ENCODE data around the gene NOVA1.
A peak's percentile ranks its signal among the peaks of the same experiment; 100 is the strongest.

Gene NOVA1

GRCh38 chr14:26429205-26429604 lies 168.6 kb downstream of the NOVA1 start:
- DNase-seq: no peak

GRCh38 chr14:26427097-26427496 lies 170.7 kb downstream of the NOVA1 start:
- DNase-seq: peak; percentile 60

DNA sequence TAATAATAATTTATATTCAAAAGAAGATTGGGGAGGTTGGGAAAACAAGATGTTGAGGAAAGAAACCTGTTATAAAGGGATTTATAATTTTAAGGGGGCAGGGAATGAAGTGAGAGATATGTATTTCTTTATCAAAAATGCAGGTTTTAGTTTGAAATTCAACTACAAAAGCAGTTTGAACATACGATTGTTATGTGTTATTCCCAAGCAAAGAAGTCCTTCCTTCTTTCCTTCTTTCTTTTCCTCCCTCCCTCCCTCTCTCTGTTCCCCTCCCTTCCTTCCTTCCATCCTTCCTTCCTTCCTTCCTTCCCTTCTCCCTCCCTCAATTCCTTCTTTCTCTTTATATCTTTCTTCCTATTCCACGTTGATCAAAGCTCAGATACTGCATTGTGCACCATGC lies 173.3 kb downstream of the NOVA1 start:
- no peak for DNase-seq

DNA sequence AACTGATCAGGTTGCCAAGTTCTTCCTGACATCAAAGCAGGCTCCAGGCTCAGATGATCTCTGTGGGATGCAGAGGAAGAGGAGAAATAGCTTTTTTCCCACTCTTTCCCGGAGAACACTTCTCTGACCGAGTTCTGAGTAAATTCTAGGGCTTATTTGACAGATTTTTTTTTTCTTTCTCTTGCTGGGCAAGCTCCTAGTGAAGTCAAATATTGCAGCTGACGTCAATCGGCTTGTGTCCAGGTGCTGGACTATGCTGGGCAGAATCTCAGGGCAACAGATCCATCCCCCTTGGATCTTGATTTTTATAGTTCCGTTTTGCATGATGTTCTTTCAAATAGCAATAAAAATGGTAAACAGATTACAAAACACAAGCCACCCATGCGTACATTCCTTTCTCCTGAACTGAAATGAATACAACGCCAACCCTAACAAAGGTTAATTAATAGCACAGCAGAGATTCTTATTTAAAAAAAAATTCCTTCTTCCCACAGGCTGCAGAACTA lies 182.2 kb downstream of the NOVA1 start:
- DNase-seq: no peak

DNA sequence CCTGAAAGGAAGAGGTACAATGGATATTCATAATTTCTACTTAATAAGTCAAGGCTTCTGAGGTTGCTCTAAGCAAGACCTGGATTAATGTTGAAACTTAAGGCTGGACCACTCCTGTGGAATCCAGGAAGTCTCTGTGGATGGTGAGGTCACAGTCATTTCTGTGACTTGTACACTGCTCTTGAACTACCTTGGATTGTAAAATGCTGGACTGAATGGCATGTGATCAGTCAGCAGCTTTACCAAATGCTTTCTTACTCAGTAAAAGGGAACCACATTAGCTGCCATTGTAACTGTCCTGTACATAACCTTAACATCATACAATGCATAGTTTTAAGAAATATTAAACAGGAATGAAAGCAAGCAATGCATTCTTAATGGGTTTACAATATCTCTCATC lies 182.9 kb downstream of the NOVA1 start:
- DNase-seq: no peak

DNA sequence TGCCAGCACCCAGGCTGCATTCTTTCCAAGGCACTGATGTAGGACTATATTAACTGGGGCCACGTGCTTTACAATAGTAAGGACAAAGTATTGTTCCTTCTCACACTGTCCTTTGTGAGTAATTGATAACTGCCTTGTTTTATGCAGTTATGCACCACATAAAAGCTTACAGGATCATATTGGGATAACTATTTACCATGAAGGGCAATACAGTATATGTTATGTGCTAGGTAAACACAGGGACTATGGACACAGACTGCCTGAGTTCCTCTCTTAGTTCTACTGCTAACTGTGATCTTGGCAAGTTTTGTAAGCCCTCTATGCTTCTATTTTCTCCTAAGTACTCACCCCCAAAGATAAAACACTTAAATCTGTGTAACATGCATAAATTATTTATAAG lies 183.7 kb downstream of the NOVA1 start:
- no peak for DNase-seq

DNA sequence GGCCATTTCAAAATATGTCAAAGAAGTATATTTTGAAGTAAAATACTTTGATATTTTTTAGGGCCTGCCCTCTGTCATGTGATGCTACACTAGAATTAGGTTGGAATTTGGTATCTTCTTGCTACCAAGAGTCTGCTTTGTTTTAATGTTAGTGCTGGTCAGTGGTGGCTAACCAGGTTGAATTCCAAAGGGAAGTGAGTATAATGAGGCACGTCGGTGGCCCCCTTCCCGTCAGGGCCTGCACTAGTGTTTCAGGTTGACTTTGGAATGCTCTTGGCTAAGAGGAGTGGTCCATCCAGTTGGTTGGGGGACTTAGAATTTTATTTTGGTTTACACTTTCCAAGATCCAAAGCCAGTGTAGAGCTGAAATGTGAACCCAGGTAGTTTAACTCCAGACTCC lies 185.4 kb downstream of the NOVA1 start:
- DNase-seq: no peak

DNA sequence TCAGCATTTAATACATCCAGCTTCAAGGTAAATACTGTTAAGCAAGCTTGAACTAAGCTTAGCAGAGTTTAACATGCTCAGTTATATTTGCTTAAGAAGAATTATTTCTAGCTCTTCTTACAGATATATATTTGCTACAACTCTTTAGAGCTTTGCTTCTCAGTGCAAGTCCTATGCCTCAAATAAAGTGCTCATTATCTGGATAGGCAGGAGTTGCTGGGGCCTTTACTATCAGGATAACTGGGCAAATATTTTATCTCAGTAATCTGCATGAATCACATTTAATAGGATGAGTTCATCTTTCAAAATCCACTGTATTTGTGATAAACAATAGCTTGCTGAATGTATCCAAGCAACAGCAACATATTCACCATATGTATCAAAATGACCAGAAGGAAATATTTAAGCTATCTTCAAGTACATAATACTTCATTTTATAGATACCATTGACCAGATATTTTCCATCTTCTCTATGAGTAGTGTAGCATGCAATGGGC lies 187.6 kb downstream of the NOVA1 start:
- DNase-seq: peak; percentile 4

- no peak for DNase-seq
These were observed 192.9 kb downstream of the NOVA1 start for GRCh38 chr14:26404927-26405326.

DNA sequence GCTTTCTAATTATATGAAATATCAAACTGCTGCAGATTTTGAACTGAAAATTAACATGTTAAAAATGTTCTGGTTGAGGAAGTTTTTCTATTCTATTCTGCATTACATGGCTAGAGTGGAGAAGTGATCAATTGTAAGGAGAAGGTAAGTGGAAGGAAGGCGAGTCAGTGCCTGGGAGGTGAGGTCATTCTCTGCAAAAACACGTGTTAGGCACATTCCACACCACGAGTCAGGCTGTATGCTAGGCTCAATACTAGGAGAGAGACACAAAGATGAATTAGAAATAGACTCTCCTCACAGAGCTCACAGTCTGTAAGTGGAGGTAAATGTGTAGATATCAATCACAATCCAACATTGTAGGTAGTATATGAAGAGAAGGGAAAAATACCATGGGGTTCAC lies 194.1 kb downstream of the NOVA1 start:
- DNase-seq: peak; percentile 20

DNA sequence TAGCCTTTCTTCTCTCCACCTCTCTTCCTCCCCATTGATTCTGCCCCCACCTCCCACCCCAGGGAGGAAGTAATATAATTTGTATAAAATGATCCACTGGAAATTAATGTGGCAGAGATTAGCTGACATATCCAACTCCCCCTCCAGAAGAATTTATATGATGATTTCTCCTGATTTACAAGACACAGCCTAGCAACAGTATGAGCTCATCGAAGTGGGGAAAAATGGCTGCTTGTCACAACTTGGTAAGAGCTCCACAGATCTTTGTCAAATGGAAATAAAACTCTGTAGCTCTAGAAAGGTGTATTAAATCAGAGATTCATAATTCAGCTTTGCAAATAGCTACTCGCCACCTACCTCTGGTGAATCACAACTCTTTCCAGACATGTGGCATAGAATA lies 195.7 kb downstream of the NOVA1 start:
- no peak for DNase-seq

DNA sequence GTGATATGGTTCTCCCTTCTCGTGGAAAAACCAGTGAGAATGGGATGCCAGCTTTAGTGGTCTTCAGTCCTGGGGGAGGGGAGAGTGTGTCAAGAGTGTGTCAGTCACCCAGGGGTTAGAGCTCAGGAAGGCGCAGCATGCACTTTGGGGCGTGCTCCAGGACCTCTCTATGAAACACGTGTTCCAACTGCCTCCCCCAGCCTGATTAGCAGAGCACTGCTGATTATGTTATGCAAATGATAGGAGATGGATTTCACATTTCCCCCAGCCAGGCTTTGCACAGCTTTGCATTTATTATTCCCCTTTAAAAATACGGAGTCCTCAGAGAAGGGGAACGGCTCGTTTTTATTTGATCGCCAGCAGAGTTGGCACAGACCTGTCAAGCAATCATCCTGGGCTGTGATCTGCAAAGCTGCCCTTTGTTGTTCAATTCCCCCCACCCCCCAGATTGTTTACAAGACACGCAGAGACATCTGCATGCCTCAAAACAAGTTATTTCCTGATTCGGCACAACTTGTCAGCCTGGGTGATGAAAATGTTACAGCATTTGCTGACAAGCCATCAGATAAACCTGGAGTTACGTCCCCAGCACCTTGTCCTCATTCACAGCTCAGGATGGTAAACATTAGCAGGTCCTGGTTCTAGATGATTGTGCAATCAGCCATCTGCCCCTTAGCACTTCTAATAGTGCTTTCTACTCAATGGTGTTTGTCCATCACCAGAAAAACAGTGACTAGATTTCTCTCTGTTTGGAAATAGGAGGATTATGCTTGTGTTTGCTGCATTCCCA lies 196.5 kb downstream of the NOVA1 start:
- DNase-seq: no peak

- no peak for DNase-seq
These were observed 197.5 kb downstream of the NOVA1 start for GRCh38 chr14:26400373-26400772.

GRCh38 chr14:26398616-26399015 lies 199.2 kb downstream of the NOVA1 start:
- DNase-seq: no peak

All from fibroblast of skin of right biceps (primary cell).